ENCODE measurements around the gene EPN3.

GRCh38 chr17:50506298-50506697 is 26.2 kb upstream of the EPN3 start:
- TF ChIP-seq CTCF (IDR thresholded peaks at IDR 0.05) = no peak
- no peak for TF ChIP-seq POLR2A (IDR thresholded peaks at IDR 0.05)

Measured in lower leg skin (tissue), 3 donors.